A549 (cell line): ENCODE results near the gene CELSR1.
"Not testable (repeated sequence)": the region's sequence is repeated elsewhere in the genome, so short reads cannot be mapped to it uniquely, and the experiment has no call there.

ENCODE experiments used
- CTCF ChIP-seq: fragments of >200 bp; sonication (Bioruptor Twin); formaldehyde crosslinking; IDR thresholded peaks from 3 replicates; pipeline ENCODE4 v1.5.1; 2016
- NFE2L2 ChIP-seq: fragments of 150-350 bp; conservative IDR thresholded peaks from 2 replicates; pipeline ENCODE4 v1.6.1; 2014; ENCODE audit warnings: low read length
- SMC3 ChIP-seq: fragments of >200 bp; sonication (Bioruptor Twin); formaldehyde crosslinking; IDR thresholded peaks from 3 replicates; pipeline ENCODE4 v1.6.1; 2018; ENCODE audit warnings: inconsistent platforms

- TF ChIP-seq SMC3, CTCF, NFE2L2: not testable (repeated sequence)
Measured at GRCh38 chr22:46403880-46404279, 133.5 kb downstream of the CELSR1 start.
